Body of pancreas (tissue), 4 donors: ENCODE data around the gene C7orf57. TPM values are rescaled to one million over a fixed set of nuclear protein-coding genes. Genes with fewer than 3 reads are reported as not detected.

Experiments
- ATAC-seq: fragments of 150-250 bp; one replicate; pipeline ENCODE4 v1.9.1; 2016
- DNase-seq, 4 donors: peaks; one replicate each; pipeline ENCODE4 v3.0.0-alpha.2; 2019
- H3K27ac ChIP-seq, 4 donors: fragments of 200-600 bp; sonication (generic); 1 replicate in 3 of 4; 2 replicates in 1 of 4; pipeline versions ENCODE4 v1.5.1 to v1.6.1; 2016 to 2019; ENCODE audit warnings: mild to moderate bottlenecking in 1 of 4, mixed read lengths in 1 of 4, moderate library complexity in 1 of 4
- H3K27me3 ChIP-seq, 2 donors: fragments of 200-600 bp; sonication (generic); one replicate each; pipeline ENCODE4 v1.6.0; 2016; ENCODE audit warnings: mild to moderate bottlenecking in 1 of 2
- H3K36me3 ChIP-seq, 2 donors: fragments of 200-600 bp; sonication (generic); replicated peaks in 1 of 2; 2 replicates each; pipeline ENCODE4 v1.5.1; 2016; ENCODE audit warnings: low read depth in 2 of 2; ENCODE audit not compliant: insufficient read depth in 1 of 2
- H3K4me1 ChIP-seq: fragments of 200-600 bp; sonication (generic); one replicate; pipeline ENCODE4 v1.6.0; 2016
- H3K4me3 ChIP-seq, 2 donors: fragments of 200-600 bp; sonication (generic); 1 replicate in 1 of 2; 2 replicates in 1 of 2; pipeline ENCODE4 v1.5.1; 2016 to 2019
- H3K9me3 ChIP-seq, 3 donors: fragments of 200-600 bp; sonication (generic); 1 replicate in 2 of 3; 2 replicates in 1 of 3; pipeline ENCODE4 v1.5.1; 2016
- POLR2A ChIP-seq, 3 donors: fragments of 450-650 bp; IDR thresholded peaks; one replicate each; pipeline ENCODE4 v1.6.1; 2016; ENCODE audit warnings: antibody characterized with exemption in 3 of 3, mild to moderate bottlenecking in 2 of 3
- WGBS, 2 donors: methylation state at CpG; one replicate each; pipeline ENCODE4 v1.1.5; 2017; 5-methylcytosine and 5-hydroxymethylcytosine counted together
- intact Hi-C: fragments of 100-400 bp; cut with DNase I; formaldehyde crosslinking; loops from one replicate; pipeline ENCODE4 v1.15.1; 2023
- total RNA-seq, 2 donors: library from RNA; depleted of rRNA; stranded (reverse); fragments of >200 nt; gene quantifications; one replicate each; pipeline ENCODE4 v1.1.0, GENCODE V29; 2016
- TF ChIP-seq, protein P1 (sequence below), 7 experiments: fragments of 450-650 bp in 4 of 7; fragments of 200-600 bp in 3 of 7; sonication (generic) in 3 of 7; IDR thresholded peaks; one replicate each; pipeline ENCODE4 v1.5.1; 2016 to 2019; ENCODE audit warnings: antibody characterized with exemption in 7 of 7

C7orf57 gene
- total RNA-seq, 2 donors from 2014 or later = 0.26 TPM; not detected in 1

DNA sequence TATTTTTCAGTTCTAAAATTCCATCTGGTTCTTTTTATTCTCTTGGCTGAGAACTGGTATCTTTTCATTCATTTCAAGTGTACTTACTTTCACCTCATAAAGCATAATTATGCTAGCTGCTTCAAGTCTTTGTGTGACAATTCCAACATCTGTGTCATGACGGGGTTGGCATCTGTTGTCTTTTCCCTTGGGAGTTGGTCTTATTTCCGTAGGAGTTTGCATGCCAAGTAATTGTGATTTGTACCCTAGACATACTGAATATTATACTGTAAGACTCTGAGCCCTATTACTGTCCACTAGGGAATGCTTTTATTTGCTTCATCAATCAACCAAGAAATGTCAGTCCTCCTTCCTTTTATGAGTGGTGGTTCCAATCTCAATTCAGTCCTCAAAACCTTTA is 31.3 kb upstream of the C7orf57 start:
- no peak for DNase-seq

DNA sequence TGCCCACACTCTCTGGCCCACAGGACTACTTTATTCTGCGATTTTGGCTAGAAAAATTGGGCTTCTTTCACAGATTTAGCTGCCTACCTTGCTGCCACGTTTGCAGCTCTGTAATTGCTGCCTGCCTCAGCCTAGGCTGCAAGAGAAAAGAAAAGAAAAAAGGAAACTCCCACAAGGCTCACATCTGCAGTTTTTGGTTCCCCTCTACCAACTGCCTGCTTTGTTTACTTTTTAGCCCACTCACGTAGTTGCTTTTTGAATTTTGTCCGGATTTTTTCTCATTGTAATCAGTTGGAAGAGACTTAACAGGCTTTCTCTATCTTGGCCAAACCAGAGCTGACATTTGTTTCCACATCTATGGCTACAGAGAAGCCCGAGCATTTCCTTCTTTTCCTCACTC is 30.7 kb upstream of the C7orf57 start:
- intact Hi-C loops = no loop called here
- ATAC-seq (no peak), DNase-seq (no peak)
- Histone ChIP-seq H3K4me3 (no peak overlapping the region), H3K27ac (no peak overlapping the region), H3K9me3 (no peaks in the 10 kb centered on the region), H3K36me3 (no peaks in the 10 kb centered on the region), H3K4me1 (no peaks in the 10 kb centered on the region), H3K27me3 (peaks cover 0 to 5% of the 10 kb centered on the region in 2 donors)
- 45 to 59% methylated on average over 5 of the region's 5 CpGs for WGBS, 2 donors
- TF ChIP-seq, protein P1, sequence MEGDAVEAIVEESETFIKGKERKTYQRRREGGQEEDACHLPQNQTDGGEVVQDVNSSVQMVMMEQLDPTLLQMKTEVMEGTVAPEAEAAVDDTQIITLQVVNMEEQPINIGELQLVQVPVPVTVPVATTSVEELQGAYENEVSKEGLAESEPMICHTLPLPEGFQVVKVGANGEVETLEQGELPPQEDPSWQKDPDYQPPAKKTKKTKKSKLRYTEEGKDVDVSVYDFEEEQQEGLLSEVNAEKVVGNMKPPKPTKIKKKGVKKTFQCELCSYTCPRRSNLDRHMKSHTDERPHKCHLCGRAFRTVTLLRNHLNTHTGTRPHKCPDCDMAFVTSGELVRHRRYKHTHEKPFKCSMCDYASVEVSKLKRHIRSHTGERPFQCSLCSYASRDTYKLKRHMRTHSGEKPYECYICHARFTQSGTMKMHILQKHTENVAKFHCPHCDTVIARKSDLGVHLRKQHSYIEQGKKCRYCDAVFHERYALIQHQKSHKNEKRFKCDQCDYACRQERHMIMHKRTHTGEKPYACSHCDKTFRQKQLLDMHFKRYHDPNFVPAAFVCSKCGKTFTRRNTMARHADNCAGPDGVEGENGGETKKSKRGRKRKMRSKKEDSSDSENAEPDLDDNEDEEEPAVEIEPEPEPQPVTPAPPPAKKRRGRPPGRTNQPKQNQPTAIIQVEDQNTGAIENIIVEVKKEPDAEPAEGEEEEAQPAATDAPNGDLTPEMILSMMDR (IDR thresholded peaks at IDR 0.05) = no peak
- no peak for TF ChIP-seq POLR2A (IDR thresholded peaks at IDR 0.05)

More for the DNA sequence above, 31.3 kb upstream of the C7orf57 start:
- Histone ChIP-seq H3K4me1 (no peaks in the 10 kb centered on the region), H3K27me3 (peaks cover 0 to 5% of the 10 kb centered on the region in 2 donors), H3K9me3 (no peaks in the 10 kb centered on the region), H3K27ac (no peak overlapping the region), H3K4me3 (no peak overlapping the region), H3K36me3 (no peaks in the 10 kb centered on the region)
- ATAC-seq = no peak
- 55 to 69% methylated on average over 2 of the region's 2 CpGs for WGBS, 2 donors
- no peak for TF ChIP-seq POLR2A (IDR thresholded peaks at IDR 0.05)
- TF ChIP-seq, protein P1 (IDR thresholded peaks at IDR 0.05) = no peak
- intact Hi-C loops = no loop called here

DNA sequence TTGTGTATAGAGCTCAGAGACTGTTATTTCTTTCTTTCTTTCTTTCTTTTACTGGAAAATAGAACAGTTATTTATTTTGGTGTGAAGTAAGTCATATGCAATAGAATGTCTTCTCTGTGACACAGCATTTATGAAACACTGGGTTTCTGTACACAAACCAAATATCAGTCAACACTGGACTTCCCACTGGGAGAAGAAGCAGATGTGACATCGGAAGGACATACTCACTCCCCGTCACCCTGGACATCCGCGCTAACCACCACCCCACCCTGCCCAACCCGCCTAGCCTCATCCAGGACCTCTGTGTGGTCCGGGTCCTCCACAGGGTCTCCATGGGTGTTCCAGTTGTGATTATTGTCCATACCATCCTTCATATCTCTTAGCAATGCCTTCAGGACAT is 28.5 kb upstream of the C7orf57 start:
- intact Hi-C loops = no loop called here
- ATAC-seq (no peak), DNase-seq (no peak)
- H3K4me1 ChIP-seq = no peaks in the 10 kb centered on the region
- WGBS, 2 donors = 73 to 74% methylated on average over 6 of the region's 6 CpGs
- no peak for TF ChIP-seq POLR2A (IDR thresholded peaks at IDR 0.05)
- TF ChIP-seq, protein P1 (IDR thresholded peaks at IDR 0.05) = no peak
- H3K27me3 ChIP-seq = peaks cover 0 to 5% of the 10 kb centered on the region in 2 donors
- no peaks in the 10 kb centered on the region for H3K36me3 ChIP-seq
- H3K4me3 ChIP-seq = no peak overlapping the region
- H3K9me3 ChIP-seq = no peaks in the 10 kb centered on the region
- H3K27ac ChIP-seq = no peak overlapping the region

DNA sequence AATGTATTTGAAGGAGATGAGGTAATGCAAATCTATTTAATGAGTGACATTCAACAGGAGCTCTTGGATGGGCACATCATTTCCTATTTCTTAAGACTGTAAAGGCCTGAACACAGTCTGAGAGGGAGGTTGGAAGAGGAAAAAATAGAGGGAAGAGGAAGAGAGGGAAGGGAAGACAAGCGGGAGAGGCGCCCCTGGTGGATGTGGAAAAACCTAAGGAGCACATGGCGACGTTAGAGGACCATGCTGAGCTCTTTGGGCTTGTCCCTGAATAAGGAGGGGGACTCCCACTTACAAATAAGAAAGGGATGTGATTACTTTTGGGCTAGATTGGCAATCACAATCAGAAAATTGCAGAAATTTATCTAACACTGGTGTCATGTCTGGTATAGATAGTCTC is 26.1 kb upstream of the C7orf57 start:
- H3K27me3 ChIP-seq = no peaks in the 10 kb centered on the region
- intact Hi-C loops = no loop called here
- DNase-seq (no peak), ATAC-seq (no peak)
- no peak overlapping the region for H3K4me3 ChIP-seq
- no peaks in the 10 kb centered on the region for H3K9me3 ChIP-seq
- H3K36me3 ChIP-seq = no peaks in the 10 kb centered on the region
- TF ChIP-seq POLR2A (IDR thresholded peaks at IDR 0.05) = no peak
- TF ChIP-seq, protein P1 (IDR thresholded peaks at IDR 0.05) = no peak
- H3K27ac ChIP-seq = no peak overlapping the region
- no peaks in the 10 kb centered on the region for H3K4me1 ChIP-seq
- 82 to 84% methylated on average over 4 of the region's 4 CpGs for WGBS, 2 donors

DNA sequence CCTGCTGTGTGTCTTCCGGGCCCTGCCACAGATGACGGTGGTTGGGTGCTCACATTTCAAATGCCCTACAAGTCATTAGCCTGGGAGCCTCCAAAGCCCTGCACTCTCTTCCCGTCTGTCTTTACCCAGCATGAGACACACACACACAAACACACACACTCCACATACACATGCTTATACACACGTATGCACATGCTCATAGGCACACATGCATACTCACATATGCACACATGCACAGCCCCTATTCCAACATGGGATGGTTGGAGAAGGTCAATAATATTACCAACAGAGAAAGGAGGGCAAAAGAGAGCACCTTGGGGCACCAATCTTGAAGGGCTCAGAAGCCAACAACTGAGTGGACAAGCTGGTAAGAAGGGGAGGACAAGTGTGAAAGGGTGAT is 25.4 kb upstream of the C7orf57 start:
- Histone ChIP-seq H3K36me3 (no peaks in the 10 kb centered on the region), H3K9me3 (no peaks in the 10 kb centered on the region), H3K27ac (no peak overlapping the region), H3K27me3 (no peaks in the 10 kb centered on the region), H3K4me3 (no peak overlapping the region), H3K4me1 (no peaks in the 10 kb centered on the region)
- WGBS, 2 donors = 77 to 87% methylated on average over 4 of the region's 4 CpGs
- ATAC-seq = no peak
- TF ChIP-seq POLR2A (IDR thresholded peaks at IDR 0.05) = no peak
- TF ChIP-seq, protein P1 (IDR thresholded peaks at IDR 0.05) = no peak
- intact Hi-C loops = no loop called here
- no peak for DNase-seq
